Hepatocyte (in vitro differentiated cells): Measurements from ENCODE around the gene OR2L8. TPM values are rescaled to one million over a fixed set of nuclear protein-coding genes. Genes with fewer than 3 reads are reported as not detected.

Experiments used
- DNase-seq: peaks from one replicate; pipeline ENCODE4 v3.0.0-alpha.2; 2016; ENCODE audit warnings: low spot score
- H2AFZ ChIP-seq: fragments of 200-600 bp; sonication (generic); 2 replicates; pipeline ENCODE4 v1.6.0; 2016; ENCODE audit warnings: antibody characterized with exemption, mild to moderate bottlenecking
- H3K27ac ChIP-seq: fragments of 200-600 bp; sonication (generic); 2 replicates; pipeline ENCODE4 v1.5.1; 2016; ENCODE audit warnings: mild to moderate bottlenecking
- H3K27me3 ChIP-seq: fragments of 200-600 bp; sonication (generic); 2 replicates; pipeline ENCODE4 v1.6.1; 2016
- H3K36me3 ChIP-seq: fragments of 200-600 bp; sonication (generic); replicated peaks from 2 replicates; pipeline ENCODE4 v1.5.1; 2016; ENCODE audit warnings: low read depth; ENCODE audit not compliant: insufficient read depth
- H3K4me1 ChIP-seq: fragments of 200-600 bp; sonication (generic); 2 replicates; pipeline ENCODE4 v1.5.1; 2016; ENCODE audit warnings: mild to moderate bottlenecking, moderate library complexity; ENCODE audit not compliant: insufficient read depth
- H3K4me2 ChIP-seq: fragments of 200-600 bp; sonication (generic); 2 replicates; pipeline ENCODE4 v1.6.0; 2016
- H3K4me3 ChIP-seq: fragments of 200-600 bp; sonication (generic); 2 replicates; pipeline ENCODE4 v1.5.1; 2016; ENCODE audit warnings: mild to moderate bottlenecking
- H3K79me2 ChIP-seq: fragments of 200-600 bp; sonication (generic); 2 replicates; pipeline ENCODE4 v1.6.0; 2017; ENCODE audit warnings: mild to moderate bottlenecking
- H3K9me2 ChIP-seq: fragments of 200-600 bp; sonication (generic); replicated peaks from 2 replicates; pipeline ENCODE4 v1.6.0; 2017; ENCODE audit warnings: mild to moderate bottlenecking; ENCODE audit not compliant: insufficient read depth
- H3K9me3 ChIP-seq: fragments of 200-600 bp; sonication (generic); 2 replicates; pipeline ENCODE4 v1.5.1; 2016; ENCODE audit warnings: low read depth, mild to moderate bottlenecking
- H4K20me1 ChIP-seq: fragments of 200-600 bp; sonication (generic); 2 replicates; pipeline ENCODE4 v1.6.0; 2016; ENCODE audit warnings: mild to moderate bottlenecking; ENCODE audit not compliant: insufficient read depth, poor library complexity, severe bottlenecking
- EZH2 ChIP-seq: fragments of 200-600 bp; sonication (generic); IDR thresholded peaks from 2 replicates; pipeline ENCODE4 v1.6.1; 2016; ENCODE audit warnings: antibody characterized with exemption, mild to moderate bottlenecking, borderline replicate concordance
- EZH2phosphoT487 ChIP-seq: fragments of 200-600 bp; sonication (generic); IDR thresholded peaks from one replicate; pipeline ENCODE4 v1.6.1; 2018; ENCODE audit warnings: antibody characterized with exemption, mild to moderate bottlenecking, low read depth, moderate library complexity; ENCODE audit not compliant: unreplicated experiment, severe bottlenecking
- WGBS: methylation state at CpG from one replicate; pipeline ENCODE4 v1.1.6; 2016; ENCODE audit warnings: low lambda C conversion rate; ENCODE audit errors: missing lambda C conversion rate; 5-methylcytosine and 5-hydroxymethylcytosine counted together
- polyA plus RNA-seq: library from polyadenylated mRNA; unstranded; fragments of >200 nt; fragmentation: Nextera tagmentation; extraction: Ambion mirVana; gene quantifications from 2 replicates; pipeline ENCODE4 v1.2.1, GENCODE V29; 2016
- total RNA-seq: library from RNA; depleted of rRNA; stranded (reverse); fragments of >200 nt; gene quantifications from 2 replicates; pipeline ENCODE4 v1.2.3, GENCODE V29; 2014
- TF ChIP-seq, protein P1 (sequence below): fragments of 200-600 bp; sonication (generic); IDR thresholded peaks from 2 replicates; pipeline ENCODE4 v1.5.1; 2016; ENCODE audit warnings: antibody characterized with exemption, mild to moderate bottlenecking; ENCODE audit not compliant: poor library complexity

The OR2L8 gene
- not detected in 2 replicates for total RNA-seq
- not detected in 2 replicates for polyA plus RNA-seq

DNA sequence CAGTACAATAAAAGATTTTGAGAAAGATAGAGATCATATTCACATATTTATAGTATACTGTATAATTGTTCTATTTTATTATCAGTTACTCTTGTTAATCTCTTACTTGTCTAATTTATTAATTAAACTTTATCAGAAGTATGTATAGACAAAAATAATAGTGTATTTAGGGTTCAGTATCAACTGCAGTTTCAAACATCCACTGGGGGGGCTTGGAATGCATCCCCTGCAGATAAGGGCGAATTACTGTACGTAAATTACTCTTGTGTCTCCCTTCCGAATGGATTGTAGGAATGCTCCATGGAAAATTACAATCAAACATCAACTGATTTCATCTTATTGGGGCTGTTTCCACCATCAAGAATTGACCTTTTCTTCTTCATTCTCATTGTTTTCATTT lies at the start of gene OR2L8:
Gene OR2L8 (plus strand): TSS at position 301 of the 400 bp plus-strand sequence. CDS start 0 bp downstream, at position 301.
- Histone ChIP-seq H3K9me3 (no peaks in the 10 kb centered on the region), H3K79me2 (no peaks in the 10 kb centered on the region), H3K27ac (no peak within 1 kb of the TSS), H3K4me1 (no peaks in the 10 kb centered on the region), H2AFZ (no peak within 1 kb of the TSS), H4K20me1 (no peaks in the 10 kb centered on the region), H3K27me3 (no peaks in the 10 kb centered on the region), H3K9me2 (no peaks in the 10 kb centered on the region), H3K4me2 (no peak within 1 kb of the TSS), H3K4me3 (no peak within 1 kb of the TSS), H3K36me3 (no peaks in the 10 kb centered on the region)
- DNase-seq, result no peak
- WGBS, result 65% methylated on average over 3 of the region's 3 CpGs
- no peak for TF ChIP-seq EZH2
- TF ChIP-seq, protein P1, sequence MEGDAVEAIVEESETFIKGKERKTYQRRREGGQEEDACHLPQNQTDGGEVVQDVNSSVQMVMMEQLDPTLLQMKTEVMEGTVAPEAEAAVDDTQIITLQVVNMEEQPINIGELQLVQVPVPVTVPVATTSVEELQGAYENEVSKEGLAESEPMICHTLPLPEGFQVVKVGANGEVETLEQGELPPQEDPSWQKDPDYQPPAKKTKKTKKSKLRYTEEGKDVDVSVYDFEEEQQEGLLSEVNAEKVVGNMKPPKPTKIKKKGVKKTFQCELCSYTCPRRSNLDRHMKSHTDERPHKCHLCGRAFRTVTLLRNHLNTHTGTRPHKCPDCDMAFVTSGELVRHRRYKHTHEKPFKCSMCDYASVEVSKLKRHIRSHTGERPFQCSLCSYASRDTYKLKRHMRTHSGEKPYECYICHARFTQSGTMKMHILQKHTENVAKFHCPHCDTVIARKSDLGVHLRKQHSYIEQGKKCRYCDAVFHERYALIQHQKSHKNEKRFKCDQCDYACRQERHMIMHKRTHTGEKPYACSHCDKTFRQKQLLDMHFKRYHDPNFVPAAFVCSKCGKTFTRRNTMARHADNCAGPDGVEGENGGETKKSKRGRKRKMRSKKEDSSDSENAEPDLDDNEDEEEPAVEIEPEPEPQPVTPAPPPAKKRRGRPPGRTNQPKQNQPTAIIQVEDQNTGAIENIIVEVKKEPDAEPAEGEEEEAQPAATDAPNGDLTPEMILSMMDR, result no peak
- TF ChIP-seq EZH2phosphoT487, result no peak

- no peak for DNase-seq
- WGBS, result 59% methylated on average over 6 of the region's 6 CpGs
- Histone ChIP-seq H3K4me3 (no peak overlapping the region), H3K4me2 (no peak overlapping the region), H3K4me1 (no peaks in the 10 kb centered on the region), H3K9me2 (no peaks in the 10 kb centered on the region), H3K27ac (no peak overlapping the region), H3K79me2 (no peaks in the 10 kb centered on the region), H3K36me3 (no peaks in the 10 kb centered on the region), H4K20me1 (no peaks in the 10 kb centered on the region), H2AFZ (no peak overlapping the region), H3K9me3 (peaks cover 4% of the 10 kb centered on the region), H3K27me3 (no peaks in the 10 kb centered on the region)
- TF ChIP-seq, protein P1, result no peak
- TF ChIP-seq EZH2, result no peak
- TF ChIP-seq EZH2phosphoT487, result no peak
Measured at GRCh38 chr1:247904122-247904521, 44.5 kb upstream of the OR2L8 start.

- WGBS, result 82% methylated on average over 13 of the region's 13 CpGs
- peaks cover 4% of the 10 kb centered on the region for H3K9me3 ChIP-seq
- H3K9me2 ChIP-seq, result no peaks in the 10 kb centered on the region
- H3K79me2 ChIP-seq, result no peaks in the 10 kb centered on the region
- no peak overlapping the region for H2AFZ ChIP-seq
- H4K20me1 ChIP-seq, result no peaks in the 10 kb centered on the region
- H3K4me1 ChIP-seq, result no peaks in the 10 kb centered on the region
- no peaks in the 10 kb centered on the region for H3K36me3 ChIP-seq
- TF ChIP-seq EZH2phosphoT487 (no peak), EZH2 (no peak)
- TF ChIP-seq, protein P1, result no peak
- no peak overlapping the region for H3K4me3 ChIP-seq
- no peak for DNase-seq
- H3K27ac ChIP-seq, result no peak overlapping the region
- no peaks in the 10 kb centered on the region for H3K27me3 ChIP-seq
- H3K4me2 ChIP-seq, result no peak overlapping the region
Measured at GRCh38 chr1:247905181-247905580, 43.5 kb upstream of the OR2L8 start.
